ENCODE results near the gene SH2D3C. TPM values are rescaled to one million over a fixed set of nuclear protein-coding genes. Genes with fewer than 3 reads are reported as not detected.

The SH2D3C gene
- total and polyA plus RNA-seq, 2 of the 4 experiments (the other 2 are of a cell fraction): under 0.01 to 0.24 TPM

- dilution Hi-C loops (cut with HindIII; ENCODE audit: low sequenced_read_pairs, unreplicated experiment): no loop called here
- no peak overlapping the region for H3K27ac ChIP-seq (ENCODE audit: insufficient read depth, low read length)
Observed at GRCh38 chr9:127705577-127706379, 72.7 kb downstream of the SH2D3C start.

More at GRCh38 chr9:127705577-127706379, 72.7 kb downstream of the SH2D3C start:
- ATAC-seq (ENCODE audit: low read depth) (no peak), DNase-seq (no peak)
- POLR2A ChIA-PET (ENCODE audit: unreplicated experiment): no interaction called here
- H3K9me1 ChIP-seq (ENCODE audit: insufficient read depth, low read length): no peaks in the 10 kb centered on the region
- H2BK5ac ChIP-seq (ENCODE audit: low read depth, low read length, poor library complexity, severe bottlenecking): no peak overlapping the region
- H3K36me3 ChIP-seq (ENCODE audit: control insufficient read depth, insufficient read depth, low read length): no peaks in the 10 kb centered on the region
- BruUV-seq (replicated peaks): no TSS peak
- H3K4me2 ChIP-seq (ENCODE audit: low read depth, low read length): no peak overlapping the region
- no peaks in the 10 kb centered on the region for H4K20me1 ChIP-seq (ENCODE audit: insufficient read depth, low read length)
- H3K4me1 ChIP-seq (ENCODE audit: control insufficient read depth, insufficient read depth, low read length): no peaks in the 10 kb centered on the region
- no peak overlapping the region for H3K56ac ChIP-seq (ENCODE audit: extremely low read depth, insufficient read depth, low read length)
- H3K18ac ChIP-seq (ENCODE audit: low read depth, low read length): no peak overlapping the region
- H3K9me3 ChIP-seq (ENCODE audit: control insufficient read depth, insufficient read depth, low read length): no peaks in the 10 kb centered on the region
- H4K8ac ChIP-seq (ENCODE audit: low read depth in 2 of 2, low read length in 2 of 2): no peak overlapping the region
- H3K9ac ChIP-seq (ENCODE audit: low read depth, low read length): no peak overlapping the region
- H4K5ac ChIP-seq (ENCODE audit: low read depth, low read length): no peak overlapping the region
- no peak overlapping the region for H2AK9ac ChIP-seq (replicated peaks; ENCODE audit: low read depth, low read length, poor library complexity)
- H2BK120ac ChIP-seq (ENCODE audit: low read depth, low read length): no peak overlapping the region
- intact Hi-C loops (cut with micrococcal nuclease): no loop called here
- no peak overlapping the region for H2BK20ac ChIP-seq (ENCODE audit: low read depth, low read length)
- in situ Hi-C loops (cut with MboI; ENCODE audit: low sequenced_read_pairs): no loop called here
- 67% methylated on average over 3 of the region's 12 CpGs; no CpG with 5 or more reads in 1 of the 2 experiments for WGBS, 2 experiments (ENCODE audit: extremely low coverage in 2 of 2, insufficient read length in 1 of 2)
- no peak overlapping the region for H4K91ac ChIP-seq (ENCODE audit: insufficient read depth, low read depth, low read length)
- no peak overlapping the region for H2BK15ac ChIP-seq (ENCODE audit: low read depth, low read length)
- H2AK5ac ChIP-seq (ENCODE audit: low read depth, low read length): no peak overlapping the region
- no peak overlapping the region for H3K23ac ChIP-seq (ENCODE audit: low read depth, low read length)
- TF ChIP-seq RFX5 (IDR thresholded peaks at IDR 0.05; ENCODE audit: low read depth, low read length) (no peak), MAFK (IDR thresholded peaks at IDR 0.05; ENCODE audit: low read depth, low read length) (no peak), BHLHE40 (IDR thresholded peaks at IDR 0.05; ENCODE audit: low read depth, low read length) (no peak), RCOR1 (IDR thresholded peaks at IDR 0.05; ENCODE audit: insufficient replicate concordance, low read length) (no peak), SMC3 (IDR thresholded peaks at IDR 0.05; ENCODE audit: low read depth, low read length) (no peak), MAZ (IDR thresholded peaks at IDR 0.05; ENCODE audit: borderline replicate concordance, low read depth, low read length) (no peak), NFE2L2 (IDR thresholded peaks at IDR 0.05; ENCODE audit: low read depth, low read length) (no peak)
- CTCF ChIA-PET: no interaction called here
- H3K79me1 ChIP-seq (ENCODE audit: low read depth in 1 of 2, low read length in 2 of 2): no peaks in the 10 kb centered on the region
- no peak overlapping the region for H3K4ac ChIP-seq (ENCODE audit: low read depth, low read length)
- H2AFZ ChIP-seq (replicated peaks; ENCODE audit: low read length, poor library complexity): no peak overlapping the region
- no peak overlapping the region for H3K4me3 ChIP-seq (ENCODE audit: insufficient read depth, low read depth, low read length)
- no peaks in the 10 kb centered on the region; the same call in 1 of the 2 replicates for H3K27me3 ChIP-seq (ENCODE audit: control insufficient read depth, insufficient read depth, low read length)
- no peak overlapping the region for H3K14ac ChIP-seq (replicated peaks; ENCODE audit: low read depth, low read length)

All from IMR-90 (cell line).